NCI-H2196 treated with DMSO at 0.1 percent for 48 hours (cell line): ENCODE results near the gene NPAT.
"Not testable (repeated sequence)": the region's sequence is repeated elsewhere in the genome, so short reads cannot be mapped to it uniquely, and the experiment has no call there.

Experiments used
- DNase-seq: peaks from one replicate; lab custom pipeline; 2025; ENCODE audit not compliant: unreplicated experiment; lab: John Stamatoyannopoulos, UW

NPAT gene

GRCh38 chr11:108220721-108221336 is 1.6 kb downstream of the NPAT start:
- DNase-seq: no peak

DNA sequence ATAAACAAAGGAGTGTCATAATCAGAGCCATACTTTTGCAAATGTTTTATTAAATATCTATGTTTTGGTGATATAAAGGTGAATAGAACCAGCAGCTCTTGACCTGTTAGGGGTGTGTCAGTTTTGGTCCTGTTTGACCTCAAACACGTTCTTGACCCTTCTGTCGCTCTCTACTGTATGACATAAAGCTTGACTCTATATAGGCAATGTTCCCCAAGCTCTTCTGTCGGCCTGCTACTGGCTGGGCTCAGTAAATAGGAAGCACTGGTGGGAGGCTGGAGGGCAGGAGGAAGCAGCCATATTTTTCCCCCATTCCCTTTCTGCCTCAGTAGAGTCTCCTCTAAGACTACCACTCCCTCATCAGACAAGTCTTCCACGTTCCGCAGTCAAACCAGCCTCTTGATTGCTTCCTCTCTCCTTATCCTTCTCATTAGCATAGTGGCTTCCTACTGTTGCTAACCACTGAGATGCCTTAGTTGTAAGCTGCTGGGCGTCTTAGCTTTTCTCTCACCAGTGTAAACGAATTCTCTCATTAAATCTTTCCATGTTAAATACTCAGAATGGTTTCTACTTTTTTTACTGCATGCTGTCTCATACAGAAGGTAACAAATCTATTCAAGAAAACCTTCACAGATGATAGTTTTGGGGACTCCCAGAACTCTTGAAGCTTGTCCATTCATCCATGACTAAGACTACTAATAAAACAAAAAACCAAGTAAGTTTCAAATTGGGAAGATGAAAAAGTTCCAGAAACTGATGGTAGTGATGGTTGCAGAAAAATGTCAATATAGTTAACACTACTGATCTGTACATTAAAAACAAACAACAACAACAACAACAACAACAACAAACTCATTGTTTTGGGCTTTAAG is 3.3 kb downstream of the NPAT start:
- no peak for DNase-seq

DNA sequence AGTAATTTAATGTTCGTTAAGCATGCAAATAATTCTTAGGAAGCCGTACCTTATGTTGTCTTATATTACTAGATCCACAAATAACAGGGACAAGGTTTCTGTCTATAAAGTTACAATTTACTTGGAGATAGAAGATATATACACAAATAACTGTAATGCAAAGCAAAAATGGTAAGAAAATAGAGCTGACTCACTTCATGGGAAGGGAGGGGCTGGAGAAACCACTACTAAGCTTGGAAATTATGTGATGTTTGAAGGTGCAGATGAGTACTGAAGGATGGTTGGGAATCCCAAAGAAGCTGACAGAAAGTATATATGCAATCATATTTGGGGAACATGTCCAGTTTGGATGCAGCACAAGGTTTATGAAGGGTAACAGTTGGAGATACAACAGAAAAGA is 4.0 kb downstream of the NPAT start:
- DNase-seq: no peak

- no peak for DNase-seq
Measured at GRCh38 chr11:108216988-108217387, 5.5 kb downstream of the NPAT start.

DNA sequence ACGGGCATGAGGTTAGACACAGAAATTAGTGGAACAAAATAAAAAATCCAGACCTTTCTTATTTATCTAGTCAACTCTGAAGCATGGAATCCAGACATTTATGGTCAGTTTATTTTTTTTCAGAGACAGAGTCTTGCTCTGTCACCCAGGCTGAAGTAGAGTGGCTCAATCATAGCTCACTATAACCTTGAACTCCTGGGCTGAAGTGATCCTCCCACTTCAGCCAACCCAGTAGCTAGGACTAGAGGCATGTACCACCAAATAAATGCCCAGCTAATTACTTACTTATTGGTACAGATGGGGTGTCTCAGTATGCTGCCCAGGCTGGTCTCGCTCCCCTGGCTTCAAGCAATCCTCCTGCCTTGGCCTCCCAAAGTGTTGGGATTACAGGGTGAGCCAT is 8.7 kb downstream of the NPAT start:
- no peak for DNase-seq

GRCh38 chr11:108210441-108210840 is 12.0 kb downstream of the NPAT start:
- DNase-seq: no peak

DNA sequence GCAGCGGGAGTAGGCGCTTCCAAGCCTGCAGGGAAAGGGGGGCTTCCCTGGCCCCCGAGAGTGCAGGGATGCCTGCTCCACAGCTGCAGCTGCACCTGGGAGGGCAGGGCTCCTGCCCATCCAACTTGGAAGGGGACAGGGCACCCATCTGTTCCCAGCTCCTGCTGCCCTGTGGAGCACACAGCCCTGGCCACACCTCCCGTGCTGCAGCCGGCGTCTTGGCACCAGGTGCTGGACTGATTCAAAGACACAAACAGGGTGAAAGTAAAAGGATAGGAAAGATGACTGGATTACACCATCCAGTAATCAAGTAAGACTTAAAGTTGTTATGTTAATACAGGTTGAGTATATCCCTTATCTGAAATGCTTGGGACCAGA is 14.8 kb downstream of the NPAT start:
- no peak for DNase-seq

DNA sequence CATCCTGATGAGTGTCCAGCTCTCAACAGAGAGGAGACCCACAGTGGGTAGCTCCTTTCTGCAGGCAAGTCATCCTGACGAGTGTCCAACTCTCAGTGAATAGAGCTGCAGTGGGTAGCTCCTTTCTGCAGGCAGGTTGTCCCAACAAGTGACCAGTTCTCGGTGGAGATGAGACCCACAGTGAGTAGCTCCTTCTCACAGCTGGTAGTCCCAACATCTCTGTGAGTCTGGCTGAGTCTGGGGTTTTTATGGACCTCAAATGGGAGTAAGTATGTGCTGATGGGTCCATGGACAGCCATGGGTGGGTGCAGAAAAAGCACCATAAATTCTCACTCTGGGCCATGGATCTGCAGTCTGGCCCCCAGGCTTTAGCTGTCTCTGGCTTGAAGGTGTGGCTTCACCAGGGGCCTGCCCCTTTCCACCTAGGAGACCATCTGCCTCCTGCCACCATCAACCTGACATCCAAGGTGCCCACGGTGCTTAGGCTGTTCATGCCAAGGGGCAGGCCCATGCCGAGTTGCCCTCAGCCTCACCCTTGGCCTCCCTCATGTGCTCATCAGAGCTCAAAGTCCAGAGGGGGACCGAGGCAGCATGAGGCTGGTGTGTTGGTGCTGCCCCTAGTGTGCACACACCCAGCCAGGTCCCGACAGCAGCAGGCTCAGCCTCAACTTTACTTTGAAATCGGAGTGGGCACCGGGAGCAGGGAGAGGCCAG is 15.3 kb downstream of the NPAT start:
- DNase-seq: no peak

DNA sequence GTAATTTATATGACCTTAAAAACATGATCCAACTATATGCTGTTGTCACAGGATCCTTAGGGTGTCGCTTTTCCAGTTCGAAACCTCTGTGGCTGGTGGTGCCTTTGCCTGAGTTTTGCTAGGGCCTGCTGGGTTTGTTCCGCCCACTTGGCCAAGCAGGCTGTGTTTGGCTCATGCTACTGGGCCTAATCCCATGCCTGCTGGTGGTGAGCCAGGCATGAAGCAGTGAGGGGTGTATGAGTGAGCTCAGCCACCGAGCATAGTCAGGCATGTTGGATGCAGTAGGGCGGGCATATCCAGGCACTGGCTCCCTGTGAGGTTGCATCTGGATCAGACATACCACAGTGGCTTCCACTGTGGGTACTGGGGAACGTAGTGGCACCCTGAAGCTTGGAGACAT is 16.3 kb downstream of the NPAT start:
- no peak for DNase-seq

- DNase-seq: no peak
Measured at GRCh38 chr11:108204929-108205499, 17.4 kb downstream of the NPAT start.

- no peak for DNase-seq
Measured at GRCh38 chr11:108204376-108204775, 18.1 kb downstream of the NPAT start.

DNA sequence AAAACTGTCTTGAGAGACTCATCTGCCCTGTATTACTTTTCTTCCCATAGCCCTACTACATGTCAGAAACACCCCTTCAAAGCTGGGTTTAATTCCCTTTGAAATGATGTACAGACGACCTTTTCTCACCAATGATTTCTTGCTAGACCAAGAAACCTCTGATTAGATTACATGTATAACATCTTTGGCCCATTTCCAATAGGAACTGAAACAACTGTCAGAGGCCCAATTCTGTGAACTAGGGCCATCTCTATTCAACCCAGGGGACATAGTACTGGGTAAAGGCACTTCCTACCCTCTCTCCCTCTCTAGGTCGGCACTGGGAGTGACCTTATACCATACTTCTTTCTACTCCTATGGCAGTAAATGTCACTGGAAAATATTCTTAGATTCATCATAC is 19.4 kb downstream of the NPAT start:
- DNase-seq: no peak

- DNase-seq: no peak
Measured at GRCh38 chr11:108199446-108200321, 22.8 kb downstream of the NPAT start.

GRCh38 chr11:108198833-108199232 is 23.6 kb downstream of the NPAT start:
- DNase-seq: no peak

DNA sequence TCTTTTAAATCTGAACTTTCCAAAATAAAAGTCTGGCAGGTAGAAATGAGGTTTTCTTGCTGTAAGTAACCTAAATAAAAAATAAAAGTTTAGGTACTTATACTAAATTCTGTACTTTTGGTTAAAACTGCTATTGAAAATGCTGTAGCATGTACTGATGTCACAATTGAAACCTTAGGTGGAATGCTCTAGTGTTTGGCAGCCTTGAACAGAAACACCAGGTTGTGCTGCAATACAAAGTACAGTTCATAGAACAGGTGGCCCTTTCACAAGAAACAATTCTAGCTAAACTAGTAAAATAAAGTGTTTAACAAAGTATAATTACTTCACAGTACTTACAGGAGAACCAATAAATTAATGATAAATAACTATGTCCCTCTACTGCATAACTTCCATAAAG is 25.1 kb downstream of the NPAT start:
- no peak for DNase-seq

- DNase-seq: no peak
Measured at GRCh38 chr11:108196901-108197300, 25.5 kb downstream of the NPAT start.

DNA sequence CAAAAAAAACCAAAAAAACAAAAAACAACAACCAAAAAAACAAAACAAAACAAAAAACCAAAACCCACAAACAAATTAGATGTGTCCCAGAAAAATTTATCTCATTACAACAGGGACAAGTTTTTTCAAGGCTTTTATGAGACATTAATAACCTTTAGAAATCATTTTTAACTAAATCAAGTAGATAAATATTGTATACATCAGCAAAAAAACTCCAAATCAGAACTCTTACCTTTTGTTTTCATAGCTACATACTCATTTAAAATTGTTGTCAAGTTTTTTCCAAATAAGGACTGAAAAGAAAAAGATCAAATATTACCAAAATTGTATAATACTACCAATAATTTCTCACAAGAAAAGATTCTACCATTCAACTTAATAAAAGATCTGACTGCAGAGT is 28.7 kb downstream of the NPAT start:
- no peak for DNase-seq

DNA sequence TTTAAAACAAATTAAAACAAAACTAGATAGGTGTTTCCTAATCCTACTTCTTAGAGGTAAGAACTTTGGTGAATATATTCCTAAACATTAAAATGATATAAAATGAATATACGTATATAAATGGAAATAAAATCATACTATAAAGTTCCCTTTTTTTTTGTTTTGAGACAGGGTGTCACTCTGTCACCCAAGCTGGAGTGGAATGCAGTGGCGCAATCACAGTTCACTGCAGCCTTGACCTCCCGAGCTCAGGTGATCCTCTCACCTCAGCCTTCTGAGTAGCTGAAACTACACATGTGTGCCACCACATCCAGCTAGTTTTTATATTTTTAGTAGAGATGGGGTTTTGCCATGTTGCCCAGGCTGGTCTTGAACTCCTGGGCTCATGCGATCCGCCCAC is 44.9 kb downstream of the NPAT start:
- no peak for DNase-seq

GRCh38 chr11:108170184-108170583 is 52.3 kb downstream of the NPAT start:
- DNase-seq: no peak

GRCh38 chr11:108167624-108168023 is 54.8 kb downstream of the NPAT start:
- no peak for DNase-seq

DNA sequence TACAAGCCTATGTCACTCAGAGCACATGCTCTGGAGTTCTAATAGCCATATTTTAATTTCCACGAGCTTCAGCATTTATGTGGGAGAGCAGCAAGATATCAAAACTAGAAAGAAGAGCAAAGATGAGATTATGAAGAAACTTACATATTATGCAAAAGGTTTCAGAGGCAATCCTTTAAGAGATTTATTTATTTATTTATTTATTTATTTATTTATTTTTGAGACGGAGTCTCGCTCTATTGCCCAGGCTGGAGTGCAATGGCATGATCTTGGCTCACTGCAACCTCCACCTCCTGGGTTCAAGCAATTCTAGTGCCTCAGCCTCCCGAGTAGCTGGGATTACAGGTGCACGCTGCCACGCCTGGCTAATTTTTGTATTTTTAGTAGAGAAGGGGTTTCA is 59.6 kb downstream of the NPAT start:
- DNase-seq: not testable (repeated sequence)
